Hematopoietic multipotent progenitor cell treated with erythropoietin and hydrocortisone succinate and interleukin-3 and kit ligand, for 6 days (in vitro differentiated cells): ENCODE results near the gene SEPSECS.
"Not testable (repeated sequence)": the region's sequence is repeated elsewhere in the genome, so short reads cannot be mapped to it uniquely, and the experiment has no call there.

Source experiments
- DNase-seq: peaks from one replicate; pipeline ENCODE4 v3.0.0-alpha.2; 2015

SEPSECS gene

DNA sequence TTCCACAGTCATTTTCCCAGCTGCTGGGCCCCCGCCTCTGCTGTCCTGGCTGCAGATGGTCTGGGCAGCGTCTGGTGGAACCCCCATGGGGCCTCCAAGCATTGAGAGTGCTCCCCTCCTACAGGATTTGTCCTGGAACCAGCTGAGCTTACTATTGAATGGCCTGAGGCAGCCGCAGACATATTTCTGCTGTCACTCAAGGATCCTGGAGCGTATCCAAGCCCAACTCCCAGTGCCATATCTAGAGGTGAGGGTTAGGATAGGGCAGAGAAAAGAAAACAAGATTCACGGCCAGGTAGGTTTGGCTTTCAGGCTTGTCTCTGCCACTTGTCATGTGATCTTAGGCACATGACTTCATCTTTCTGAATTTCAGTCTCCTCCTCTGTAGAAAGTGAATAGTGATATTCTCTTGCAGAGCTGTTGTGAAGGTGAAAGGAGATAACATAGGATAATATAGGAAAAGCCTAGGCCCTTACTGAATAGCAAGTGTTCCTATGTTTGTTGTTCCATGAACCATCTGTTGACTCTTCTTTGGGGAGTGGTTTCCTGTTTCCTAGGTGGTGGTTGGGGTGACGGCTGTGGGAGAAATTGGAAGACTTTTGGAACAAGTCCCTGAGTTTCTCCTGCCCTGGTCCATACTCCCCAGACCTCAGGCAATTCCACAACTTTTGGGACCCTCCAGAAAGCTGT, 52.3 kb downstream of the SEPSECS start:
- no peak for DNase-seq

DNA sequence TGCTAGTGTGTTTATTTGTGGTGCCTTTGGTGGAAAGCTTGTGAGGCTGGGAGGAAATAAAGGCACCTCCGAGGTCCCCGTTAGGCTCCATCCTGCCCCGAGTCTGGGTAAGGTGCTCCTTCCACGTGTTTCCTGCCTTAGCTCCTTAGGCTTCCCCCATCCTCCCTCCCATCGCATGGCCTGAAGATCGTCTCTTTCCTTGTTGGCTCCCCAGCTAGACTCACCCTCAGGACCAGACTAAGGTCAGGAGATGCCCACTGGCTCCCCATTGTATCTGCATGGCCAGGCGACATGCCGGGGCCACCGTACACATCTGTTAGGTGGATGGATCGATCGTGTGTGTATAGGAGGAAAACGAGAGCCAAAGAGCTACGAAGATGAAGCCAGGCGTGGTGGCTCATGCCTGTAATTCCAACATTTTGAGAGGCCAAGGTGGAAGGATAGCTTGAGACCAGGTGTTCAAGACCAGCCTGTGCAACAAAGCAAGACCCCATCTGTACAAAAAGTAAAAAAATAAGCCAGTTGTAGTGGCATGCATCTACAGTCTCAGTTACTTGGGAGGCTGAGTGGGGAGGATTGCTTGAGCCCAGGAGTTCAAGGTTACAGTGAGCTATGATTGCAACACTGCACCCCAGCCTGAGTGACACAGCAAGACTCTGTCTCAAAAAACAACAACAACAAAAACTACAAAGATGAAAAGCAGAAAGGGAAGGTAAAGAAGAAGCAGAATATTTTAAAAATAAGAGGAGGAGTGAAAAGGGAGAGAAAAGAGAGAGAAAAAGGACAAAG, 53.7 kb downstream of the SEPSECS start:
- no peak for DNase-seq

DNA sequence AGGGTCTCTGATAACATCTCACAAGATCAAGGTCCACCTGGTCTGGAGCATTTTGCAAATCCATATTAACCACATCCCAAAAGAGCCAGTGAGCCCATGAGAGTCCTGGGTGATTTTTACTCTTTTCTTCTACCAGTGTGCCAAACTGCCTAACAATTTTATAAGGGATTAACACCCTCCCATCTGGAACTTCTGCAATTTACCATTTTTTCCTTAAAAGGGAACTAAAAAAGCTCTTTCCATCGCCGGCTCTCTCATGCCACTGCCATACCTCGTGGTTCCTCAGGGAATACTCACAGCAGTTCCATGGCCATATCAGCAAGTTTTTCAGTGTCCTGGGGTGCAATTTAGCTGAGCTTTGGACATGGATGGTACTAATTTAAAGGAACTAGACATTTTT, 55.7 kb downstream of the SEPSECS start:
- DNase-seq = no peak

DNA sequence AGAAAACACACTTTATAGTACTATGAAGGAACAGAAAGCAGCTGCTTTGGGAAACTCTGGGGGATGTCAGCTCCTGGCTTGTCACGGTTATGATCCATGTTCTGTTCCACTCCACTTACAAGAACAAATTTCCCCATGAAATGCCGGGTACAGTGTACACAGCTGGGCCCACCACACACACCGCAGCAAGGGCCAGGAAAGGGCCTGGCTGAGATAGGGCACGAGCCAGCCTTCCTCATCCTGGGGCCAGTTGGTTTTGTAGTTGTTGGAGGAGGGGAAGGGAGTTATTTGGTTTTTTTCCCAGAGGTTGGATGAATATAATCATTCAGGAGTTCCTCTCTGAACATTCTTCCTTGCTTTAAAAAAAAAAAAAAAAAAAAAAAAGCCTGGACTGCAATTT, 56.8 kb downstream of the SEPSECS start:
- DNase-seq = peak; percentile 11

DNA sequence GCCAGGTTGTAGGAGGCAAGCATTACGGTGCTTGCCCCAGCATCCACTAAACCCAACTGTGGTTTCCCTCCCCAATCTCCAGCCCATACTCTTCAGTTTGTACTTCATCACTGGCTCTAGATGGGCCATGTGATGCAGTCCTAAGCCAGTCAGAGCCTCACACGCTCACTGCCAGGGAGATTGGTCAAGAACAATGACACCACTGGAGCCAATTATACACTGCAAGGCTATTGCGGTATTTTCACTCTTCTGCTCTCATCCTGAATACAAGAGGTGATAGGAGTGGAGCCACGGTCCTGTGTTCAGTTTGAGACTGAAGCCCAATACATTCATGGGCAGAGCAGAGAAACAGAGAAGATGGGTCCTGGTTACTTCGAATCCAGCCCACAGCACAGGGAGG, 58.4 kb downstream of the SEPSECS start:
- no peak for DNase-seq

DNA sequence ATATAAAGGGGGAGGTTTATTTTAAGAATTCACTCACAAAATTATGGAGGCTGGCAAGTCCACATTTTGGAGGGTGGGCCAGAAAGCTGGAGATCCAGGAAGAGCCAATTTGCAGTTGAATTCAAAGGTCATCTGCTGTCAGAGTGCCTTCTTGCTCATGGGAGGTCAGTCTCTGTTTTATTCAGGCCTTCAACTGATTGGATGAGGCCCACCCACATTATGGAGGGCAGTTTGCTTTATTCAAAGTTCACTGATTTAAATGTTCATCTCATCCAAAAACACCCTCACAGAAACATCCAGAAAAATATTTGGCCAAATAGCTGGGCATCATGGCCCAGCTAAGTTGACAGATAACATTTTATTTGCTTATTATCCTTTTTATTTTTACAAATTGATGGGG, 59.5 kb downstream of the SEPSECS start:
- DNase-seq = no peak

DNA sequence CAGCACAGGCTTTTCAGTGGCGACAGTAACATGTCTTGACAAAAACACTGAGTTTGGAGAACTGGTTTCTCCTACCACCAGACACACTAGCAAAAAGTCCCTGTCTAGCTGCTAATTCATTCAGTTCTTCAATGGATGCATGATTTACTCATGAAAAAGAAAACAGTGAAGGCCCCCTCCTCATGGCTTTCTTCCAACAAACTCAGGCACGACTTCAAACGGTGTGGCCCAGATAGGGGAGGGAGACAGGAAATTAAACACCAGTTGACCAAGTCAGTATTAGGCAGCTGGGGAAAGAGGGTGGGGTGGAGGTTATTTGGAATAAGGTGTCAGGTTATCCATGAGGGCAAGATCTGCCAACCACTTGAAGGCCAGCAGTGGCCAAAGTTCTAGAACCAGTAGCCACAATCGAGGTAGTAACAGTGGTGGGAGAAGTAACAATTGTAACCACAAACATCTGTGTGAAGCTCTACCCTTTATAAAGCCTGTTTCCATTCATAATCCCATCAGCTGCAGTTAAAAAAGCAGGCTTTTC, 60.2 kb downstream of the SEPSECS start:
- DNase-seq = no peak

DNA sequence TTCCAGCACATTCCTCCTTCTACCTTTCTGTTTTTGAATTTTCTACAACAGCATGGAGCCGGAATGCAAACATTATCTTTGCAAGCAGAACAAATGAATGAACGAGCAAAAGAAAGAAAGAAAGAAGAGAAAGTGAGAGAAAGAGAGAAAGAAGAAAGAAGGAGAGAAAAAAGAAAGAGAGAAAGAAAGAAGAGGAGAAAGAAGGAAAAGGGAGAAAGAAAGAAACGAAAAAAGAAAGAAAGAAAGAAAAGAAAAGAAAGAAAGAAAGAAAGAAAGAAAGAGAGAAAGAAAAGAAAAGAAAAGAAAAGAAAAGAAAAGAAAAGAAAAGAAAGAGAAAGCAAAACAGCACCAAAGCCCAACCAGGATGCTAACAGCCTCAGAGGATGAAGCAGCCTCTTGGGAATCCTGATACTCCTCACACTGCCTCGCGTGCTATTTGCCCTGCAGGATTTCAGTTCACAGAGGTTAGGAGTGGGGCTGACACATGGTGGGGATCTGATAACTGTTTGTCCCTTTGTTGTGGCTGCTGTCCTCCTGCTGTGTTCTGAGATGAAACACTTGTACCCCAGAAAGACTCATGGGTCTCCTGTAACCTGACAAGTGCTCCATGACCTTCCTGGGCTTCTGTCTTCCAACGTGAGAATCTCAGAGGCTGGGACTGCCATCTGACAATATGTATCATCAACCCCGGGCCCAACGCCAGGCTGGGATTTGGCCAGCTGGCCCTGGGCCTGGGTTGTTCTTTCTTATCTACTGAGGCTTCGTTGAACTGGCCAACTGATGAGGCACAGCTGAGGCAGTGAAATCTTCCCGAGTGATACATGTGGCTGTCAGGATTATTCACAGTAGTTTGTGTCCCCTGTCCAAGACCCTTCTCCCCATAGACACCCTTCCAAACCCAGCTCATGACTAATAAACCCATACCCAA, 61.0 kb downstream of the SEPSECS start:
- DNase-seq = peak; percentile 85

DNA sequence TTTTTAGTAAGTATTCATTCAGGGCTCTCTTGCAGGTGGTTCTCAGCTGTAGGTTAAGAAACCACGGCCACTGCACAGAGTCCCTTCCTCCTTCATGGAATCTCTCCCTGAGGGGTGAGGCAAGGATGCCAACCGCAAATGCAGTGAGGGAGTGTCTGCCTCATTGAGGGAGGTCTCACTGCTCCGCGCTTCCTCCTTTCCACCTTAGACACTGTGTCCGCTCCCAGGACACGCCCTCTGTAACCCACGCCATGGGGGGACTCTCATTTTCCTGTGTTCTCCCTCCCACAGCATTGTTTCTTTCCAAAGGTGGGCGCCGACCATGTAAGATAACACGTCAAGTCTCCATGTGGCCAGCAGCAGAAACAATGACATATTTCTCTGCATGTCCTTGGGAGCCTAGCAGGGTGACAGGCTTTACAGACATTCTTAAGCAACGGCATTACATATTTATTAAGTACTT, 63.2 kb downstream of the SEPSECS start:
- DNase-seq = no peak

DNA sequence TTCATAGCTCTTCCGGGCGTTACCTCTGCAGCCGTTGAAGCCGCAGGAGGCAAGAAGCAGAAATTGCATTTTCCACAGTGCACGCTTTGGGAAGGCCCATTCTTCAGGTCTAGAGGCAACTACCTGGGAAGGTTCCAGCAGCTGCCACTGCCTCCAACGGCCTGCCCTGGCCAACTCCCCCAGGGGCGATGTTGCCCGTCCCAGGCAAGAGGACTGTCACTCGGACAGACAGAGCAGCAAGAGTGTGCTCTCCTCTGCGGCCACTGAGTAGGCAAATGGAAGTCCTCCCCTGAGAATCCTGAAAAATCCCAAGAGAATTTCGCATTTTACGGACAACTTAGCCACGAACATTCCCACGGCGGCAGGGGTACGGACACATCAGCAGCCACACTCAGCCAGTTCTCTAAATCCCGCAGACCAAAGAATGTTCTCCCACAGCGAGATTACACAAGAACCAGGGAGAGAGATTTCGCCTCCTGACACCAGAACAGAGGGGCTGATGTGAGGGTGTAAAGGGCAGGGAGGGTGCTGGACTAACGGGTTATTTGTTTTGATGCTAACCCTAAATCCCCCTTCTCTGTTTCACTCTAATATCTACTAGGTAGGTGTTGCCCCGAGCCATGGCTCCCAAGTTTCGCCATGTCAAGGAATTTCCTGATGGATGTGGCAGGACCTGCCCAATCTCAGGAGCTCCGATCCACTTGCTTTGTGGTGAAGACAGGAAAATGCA, 63.8 kb downstream of the SEPSECS start:
- DNase-seq = no peak

DNA sequence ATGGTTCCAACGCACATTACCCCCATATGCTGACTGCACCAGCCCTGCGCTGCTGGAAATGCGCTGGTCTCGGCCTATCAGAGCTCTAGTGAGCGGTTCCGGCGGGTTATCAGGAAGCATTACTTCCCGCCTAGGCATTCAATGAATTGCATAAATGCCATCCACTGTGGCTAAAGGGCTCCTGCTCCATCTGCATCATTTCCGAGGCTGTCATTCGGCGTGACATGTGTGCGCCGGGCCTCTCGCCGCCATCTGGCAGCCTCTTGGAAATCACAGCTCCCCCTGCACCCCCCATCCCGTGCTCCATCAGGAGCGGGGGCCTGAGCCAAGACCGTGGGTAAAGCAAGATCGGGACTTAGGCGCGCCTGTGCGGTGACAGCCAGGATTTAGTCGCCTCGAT, 64.4 kb downstream of the SEPSECS start:
- no peak for DNase-seq

DNA sequence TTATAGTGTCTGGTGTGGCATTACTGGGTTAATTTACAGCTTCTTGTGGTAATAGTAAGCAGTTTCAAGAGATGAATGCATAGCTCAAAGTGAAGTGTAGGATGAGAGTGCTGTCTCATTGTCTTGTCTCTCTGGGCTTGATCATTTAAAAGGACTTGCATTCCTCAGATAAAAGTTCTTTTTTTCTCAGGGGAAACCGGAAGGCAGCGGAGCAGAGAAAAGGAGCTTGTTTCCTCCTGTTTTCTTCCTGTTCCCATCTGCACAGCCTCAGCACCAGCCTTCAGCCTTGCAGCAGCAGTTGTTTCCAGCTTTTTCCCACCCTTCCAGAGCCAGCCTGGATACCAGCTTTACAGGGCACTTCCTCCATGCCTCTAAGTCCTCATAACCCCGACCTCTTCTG, 68.1 kb downstream of the SEPSECS start:
- DNase-seq = no peak

DNA sequence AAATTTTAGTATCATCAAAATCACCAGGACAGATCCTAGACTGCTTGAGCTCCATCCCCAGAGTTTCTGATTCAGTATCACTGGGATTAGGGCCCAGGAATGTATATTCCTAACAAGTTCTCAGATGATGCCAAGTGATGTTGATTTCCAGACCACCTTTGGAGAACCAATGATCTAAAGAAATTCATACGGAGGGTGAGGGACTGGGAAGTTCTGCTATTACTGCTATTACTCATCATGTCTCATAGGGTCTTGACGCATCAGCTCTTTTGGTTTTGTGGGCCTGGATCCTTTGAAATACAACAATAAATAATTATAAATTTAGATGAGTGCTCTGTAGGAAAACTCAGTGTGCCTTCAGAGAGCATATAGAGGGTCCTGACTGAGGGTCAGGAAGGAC, 69.7 kb downstream of the SEPSECS start:
- DNase-seq = no peak

DNA sequence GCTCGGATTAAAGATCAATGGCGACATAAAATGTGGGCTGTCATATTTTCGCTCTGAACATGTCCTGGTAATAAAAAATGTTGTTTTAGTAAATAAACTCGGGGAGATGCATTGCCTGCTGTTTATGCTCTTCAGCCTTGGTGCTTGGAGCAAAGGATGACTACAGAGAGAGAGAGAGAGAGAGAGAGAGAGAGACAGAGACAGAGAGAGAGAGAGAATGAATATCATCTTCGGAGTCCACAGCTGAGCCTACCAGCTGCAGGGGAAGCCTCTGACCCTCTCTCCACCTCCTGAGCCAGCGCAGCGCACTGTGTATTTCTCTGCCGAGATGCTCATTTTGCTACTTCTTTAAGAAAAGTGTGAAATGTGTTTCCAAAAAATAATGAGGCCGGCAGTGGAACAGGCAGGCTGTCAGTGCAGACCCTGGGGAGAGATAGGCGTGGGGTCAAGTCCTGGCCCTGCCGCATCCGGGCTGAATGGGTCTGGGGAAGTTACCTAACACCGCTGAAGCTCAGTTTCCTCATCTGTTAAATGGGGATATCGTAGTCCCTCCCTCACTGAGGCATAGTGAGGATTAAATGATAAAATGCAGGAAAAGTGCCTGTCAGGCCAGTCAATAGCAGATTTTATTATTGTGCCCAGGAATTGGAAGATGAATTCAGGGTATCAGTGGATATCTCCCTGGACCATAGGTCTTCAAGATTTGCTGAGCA, 71.0 kb downstream of the SEPSECS start:
- no peak for DNase-seq

DNA sequence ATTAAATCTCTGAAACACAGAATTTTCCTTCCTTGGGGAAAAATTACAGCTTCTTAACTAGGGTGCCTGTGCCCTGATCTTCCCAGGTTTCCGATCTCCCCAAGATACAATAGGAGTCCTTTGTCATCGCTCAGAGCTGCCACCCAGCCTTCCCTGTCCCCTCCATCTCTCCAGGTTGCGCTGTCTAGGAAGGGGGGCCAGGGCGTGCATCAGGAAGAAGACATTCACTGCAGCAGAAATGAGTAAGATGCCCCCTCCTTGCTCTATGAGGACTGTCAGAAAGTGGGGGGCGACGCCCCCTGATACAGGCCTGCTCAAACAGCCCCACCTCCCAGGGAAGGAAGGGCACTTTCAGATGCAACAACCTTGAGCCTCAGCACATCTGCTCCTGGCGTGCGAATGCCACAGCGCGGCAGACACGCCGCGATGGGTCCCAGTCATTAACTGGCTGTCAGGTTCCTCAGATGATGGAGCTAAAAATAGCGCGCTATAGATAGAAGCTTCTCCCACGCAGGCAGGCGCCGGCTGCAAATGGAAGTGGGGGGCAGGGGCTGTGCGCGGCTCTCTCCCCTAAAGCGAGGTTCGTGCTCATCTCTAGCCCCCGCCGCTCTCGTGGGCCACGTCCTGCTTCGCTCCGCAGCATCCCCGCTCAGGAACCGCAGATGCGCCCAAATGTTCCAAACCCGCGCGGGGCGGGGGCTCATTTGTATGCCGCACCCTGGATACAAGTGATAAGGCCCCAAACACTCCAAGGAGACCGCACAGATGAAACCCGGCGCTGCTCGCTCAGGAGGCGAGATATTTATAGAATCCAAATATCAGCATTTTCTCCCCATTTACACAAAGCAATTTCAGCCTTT, 71.9 kb downstream of the SEPSECS start:
- DNase-seq = peak; percentile 65

DNA sequence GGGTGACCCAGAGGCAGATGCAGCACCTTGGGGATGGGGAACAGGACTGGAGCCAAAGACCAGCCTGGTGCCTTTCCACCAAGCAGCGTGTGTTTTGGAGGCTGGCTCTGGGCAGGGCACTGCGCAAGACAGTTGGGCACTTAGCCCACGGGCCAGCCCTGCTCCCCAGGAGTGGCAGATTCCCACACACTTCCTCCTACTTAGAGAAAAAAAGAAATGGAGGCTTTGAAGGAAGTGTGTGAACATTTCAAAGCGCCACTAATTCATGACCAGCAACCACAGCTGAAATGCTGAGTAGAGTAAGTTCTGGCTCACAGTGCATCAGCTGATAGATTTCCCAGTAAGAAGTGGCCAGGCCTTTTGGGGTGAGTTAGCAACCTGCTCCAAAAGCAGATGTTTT, 74.6 kb downstream of the SEPSECS start:
- no peak for DNase-seq

DNA sequence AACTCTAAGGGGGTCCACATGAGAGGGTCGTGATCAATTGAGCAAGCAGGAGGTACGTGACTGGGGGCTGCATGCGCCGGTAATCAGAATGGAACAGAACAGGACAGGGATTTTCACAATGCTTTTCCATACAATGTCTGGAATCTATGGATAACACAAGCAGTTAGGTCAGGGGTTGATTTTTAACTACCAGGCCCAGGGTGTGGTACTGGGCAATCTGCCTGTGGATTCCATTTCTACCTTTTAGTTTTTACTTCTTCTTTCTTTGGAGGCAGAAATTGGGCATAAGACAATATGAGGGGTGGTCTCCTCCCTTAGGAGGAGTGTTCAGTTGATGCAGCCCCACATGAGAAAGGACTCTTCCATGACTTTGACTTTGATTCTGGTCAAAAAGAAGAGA, 76.8 kb downstream of the SEPSECS start:
- not testable (repeated sequence) for DNase-seq

DNA sequence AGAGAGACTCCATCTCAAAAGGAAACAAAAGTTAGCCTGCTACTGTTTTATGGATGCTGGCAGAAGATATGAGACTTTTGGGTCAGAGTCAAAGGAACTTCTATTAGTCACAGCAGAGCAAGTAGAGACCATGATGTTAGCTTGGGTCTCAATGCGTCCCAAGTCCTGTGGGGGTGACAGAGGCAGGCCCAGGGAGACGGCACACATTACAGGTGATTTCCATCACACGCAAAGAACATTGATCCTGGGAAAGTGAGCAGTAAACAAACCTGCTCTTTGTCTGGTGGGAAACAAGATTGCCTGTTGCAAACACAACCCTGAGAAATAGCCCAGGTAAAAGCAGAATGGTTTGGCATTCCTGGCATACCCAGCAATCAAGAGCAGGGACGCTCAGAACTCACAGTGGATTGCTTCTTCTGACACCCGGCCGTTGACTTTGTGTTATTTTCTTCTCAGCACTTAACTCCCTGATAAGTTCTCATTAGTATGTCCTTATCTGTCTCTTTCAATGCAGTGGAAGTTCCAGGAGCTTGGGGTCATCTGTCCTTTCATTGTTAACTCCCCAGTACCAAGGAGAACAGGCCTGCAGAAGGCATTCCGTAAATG, 78.3 kb downstream of the SEPSECS start:
- DNase-seq = no peak

DNA sequence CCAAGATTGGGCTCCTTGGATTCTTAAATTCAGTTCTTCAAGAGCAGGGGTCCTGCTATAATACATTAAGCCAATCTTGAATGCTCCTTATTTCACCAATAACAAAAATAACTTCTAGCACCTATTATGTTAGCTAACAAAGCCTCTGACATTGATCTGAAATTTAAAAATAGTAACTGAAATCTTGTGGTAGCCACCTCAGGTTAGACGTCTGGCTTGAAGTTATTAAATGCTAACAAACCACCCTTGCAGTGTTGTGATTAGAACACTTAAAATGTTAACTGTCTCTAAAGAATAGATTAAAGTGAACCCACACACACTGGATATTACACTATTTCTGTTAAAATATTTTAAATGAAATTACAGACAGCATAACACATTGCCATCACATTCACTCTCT, 79.7 kb downstream of the SEPSECS start:
- no peak for DNase-seq

DNA sequence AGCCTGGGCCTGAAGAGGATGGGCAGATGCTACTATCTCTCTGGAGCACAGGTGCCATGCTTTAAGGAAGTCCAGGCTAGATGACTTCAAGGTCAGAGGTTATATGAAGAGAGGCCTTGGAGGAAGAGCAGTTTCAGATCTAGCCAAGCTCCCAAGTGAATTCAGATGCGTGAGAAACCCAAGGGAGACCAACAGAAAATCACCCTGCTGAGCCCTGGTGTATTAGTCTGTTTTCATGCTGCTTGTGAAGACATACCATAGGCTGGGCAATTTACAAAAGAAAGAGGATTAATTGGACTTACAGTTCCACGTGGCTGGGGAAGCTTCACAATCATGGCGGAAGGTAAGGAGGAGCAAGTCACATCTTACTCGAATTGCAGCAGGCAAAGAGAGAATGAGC, 81.7 kb downstream of the SEPSECS start:
- DNase-seq = no peak
